Activated CD4-positive, alpha-beta memory T cell treated with anti-CD3 and anti-CD28 coated beads, Interleukin-2, amount 10 ng/mL, durations not matched to agents 7 days and 5 days (primary cell): ENCODE measurements around the gene DSCAM. TPM values are rescaled to one million over a fixed set of nuclear protein-coding genes. Genes with fewer than 3 reads are reported as not detected.

Experiments used
- CTCF ChIA-PET: fragments of 350-600 bp; sonication (Branson Sonifier 250); formaldehyde crosslinking; loops from one replicate; lab custom pipeline; 2021; ENCODE audit warnings: antibody characterized with exemption, inconsistent platforms; lab: Charles Lee
- POLR2A ChIA-PET: fragments of 350-600 bp; sonication (Branson Sonifier 250); formaldehyde crosslinking; loops from one replicate; lab custom pipeline; 2021; ENCODE audit warnings: antibody characterized with exemption; lab: Charles Lee
- DNase-seq: peaks from one replicate; pipeline ENCODE4 v3.0.0-alpha.2; 2020
- H3K27ac Mint-ChIP-seq: one replicate; pipeline ENCODE4 v1.8.0; 2021; ENCODE audit warnings: mild to moderate bottlenecking, mixed read lengths
- H3K27me3 Mint-ChIP-seq: one replicate; pipeline ENCODE4 v1.8.0; 2021; ENCODE audit warnings: mixed read lengths
- H3K36me3 Mint-ChIP-seq: one replicate; pipeline ENCODE4 v1.8.0; 2021; ENCODE audit warnings: low read depth, mixed read lengths
- H3K4me1 Mint-ChIP-seq: one replicate; pipeline ENCODE4 v1.8.0; 2021; ENCODE audit warnings: mixed read lengths
- H3K4me3 Mint-ChIP-seq: one replicate; pipeline ENCODE4 v1.8.0; 2021; ENCODE audit warnings: mild to moderate bottlenecking, mixed read lengths
- H3K9me3 Mint-ChIP-seq: one replicate; pipeline ENCODE4 v1.8.0; 2021; ENCODE audit warnings: mixed read lengths
- total RNA-seq, 2 experiments: library from RNA; stranded (reverse); gene quantifications; one replicate each; pipeline ENCODE4 v1.2.3, GENCODE V29; 2021

DSCAM gene
- total RNA-seq, 2 experiments from 2014 or later = not detected

- ChIA-PET POLR2A (no interaction called here), CTCF (no interaction called here)
- Mint-ChIP-seq H3K27me3 (no peaks in the 10 kb centered on the region), H3K4me1 (no peaks in the 10 kb centered on the region), H3K4me3 (no peak overlapping the region), H3K27ac (no peak overlapping the region), H3K9me3 (peaks cover 14% of the 10 kb centered on the region), H3K36me3 (no peaks in the 10 kb centered on the region)
- no peak for DNase-seq
These were observed 862.5 kb downstream of the DSCAM start for GRCh38 chr21:39984286-39984991.

- ChIA-PET CTCF (no interaction called here), POLR2A (no interaction called here)
- no peaks in the 10 kb centered on the region for H3K27me3 Mint-ChIP-seq
- H3K36me3 Mint-ChIP-seq = no peaks in the 10 kb centered on the region
- H3K27ac Mint-ChIP-seq = no peak overlapping the region
- H3K4me3 Mint-ChIP-seq = no peak overlapping the region
- no peaks in the 10 kb centered on the region for H3K4me1 Mint-ChIP-seq
- DNase-seq = no peak
- H3K9me3 Mint-ChIP-seq = peaks cover 11% of the 10 kb centered on the region
These were observed 866.6 kb downstream of the DSCAM start for GRCh38 chr21:39980241-39980820.

- no peak overlapping the region for H3K27ac Mint-ChIP-seq
- CTCF ChIA-PET = no interaction called here
These were observed 867.6 kb downstream of the DSCAM start for GRCh38 chr21:39979321-39979720.

GRCh38 chr21:39976800-39977199 lies 870.2 kb downstream of the DSCAM start:
- H3K4me1 Mint-ChIP-seq = no peaks in the 10 kb centered on the region
- H3K27me3 Mint-ChIP-seq = no peaks in the 10 kb centered on the region
- no peak overlapping the region for H3K4me3 Mint-ChIP-seq
- H3K9me3 Mint-ChIP-seq = peaks cover 11% of the 10 kb centered on the region
- no peak for DNase-seq
- POLR2A ChIA-PET = no interaction called here
- H3K27ac Mint-ChIP-seq = no peak overlapping the region
- H3K36me3 Mint-ChIP-seq = no peaks in the 10 kb centered on the region
- CTCF ChIA-PET = no interaction called here

More at GRCh38 chr21:39979321-39979720, 867.6 kb downstream of the DSCAM start:
- Mint-ChIP-seq H3K9me3 (peaks cover 8% of the 10 kb centered on the region), H3K4me3 (no peak overlapping the region), H3K27me3 (no peaks in the 10 kb centered on the region), H3K4me1 (no peaks in the 10 kb centered on the region), H3K36me3 (no peaks in the 10 kb centered on the region)
- DNase-seq = no peak
- POLR2A ChIA-PET = no interaction called here

GRCh38 chr21:39972976-39973770 lies 873.8 kb downstream of the DSCAM start:
- peaks cover 11% of the 10 kb centered on the region for H3K9me3 Mint-ChIP-seq
- no peaks in the 10 kb centered on the region for H3K27me3 Mint-ChIP-seq
- DNase-seq = no peak
- H3K36me3 Mint-ChIP-seq = no peaks in the 10 kb centered on the region
- no peak overlapping the region for H3K27ac Mint-ChIP-seq
- H3K4me1 Mint-ChIP-seq = no peaks in the 10 kb centered on the region
- POLR2A ChIA-PET = no interaction called here
- H3K4me3 Mint-ChIP-seq = no peak overlapping the region
- CTCF ChIA-PET = no interaction called here

- POLR2A ChIA-PET = no interaction called here
- Mint-ChIP-seq H3K27ac (no peak overlapping the region), H3K4me3 (no peak overlapping the region), H3K36me3 (no peaks in the 10 kb centered on the region), H3K27me3 (no peaks in the 10 kb centered on the region), H3K4me1 (no peaks in the 10 kb centered on the region), H3K9me3 (peaks cover 10% of the 10 kb centered on the region)
- CTCF ChIA-PET = no interaction called here
- DNase-seq = no peak
These were observed 874.5 kb downstream of the DSCAM start for GRCh38 chr21:39972471-39972870.

GRCh38 chr21:39971956-39972355 lies 875.0 kb downstream of the DSCAM start:
- ChIA-PET POLR2A (no interaction called here), CTCF (no interaction called here)
- Mint-ChIP-seq H3K9me3 (peaks cover 13% of the 10 kb centered on the region), H3K27me3 (no peaks in the 10 kb centered on the region), H3K4me1 (no peaks in the 10 kb centered on the region), H3K36me3 (no peaks in the 10 kb centered on the region), H3K27ac (no peak overlapping the region), H3K4me3 (no peak overlapping the region)
- no peak for DNase-seq

GRCh38 chr21:39969691-39970364 lies 877.1 kb downstream of the DSCAM start:
- Mint-ChIP-seq H3K27ac (no peak overlapping the region), H3K4me3 (no peak overlapping the region), H3K9me3 (peaks cover 15% of the 10 kb centered on the region), H3K4me1 (no peaks in the 10 kb centered on the region), H3K27me3 (no peaks in the 10 kb centered on the region), H3K36me3 (no peaks in the 10 kb centered on the region)
- ChIA-PET POLR2A (no interaction called here), CTCF (no interaction called here)
- DNase-seq = no peak

- Mint-ChIP-seq H3K27ac (no peak overlapping the region), H3K9me3 (peaks cover 18% of the 10 kb centered on the region), H3K4me3 (no peak overlapping the region), H3K27me3 (no peaks in the 10 kb centered on the region), H3K36me3 (no peaks in the 10 kb centered on the region), H3K4me1 (no peaks in the 10 kb centered on the region)
- DNase-seq = no peak
- CTCF ChIA-PET = no interaction called here
- POLR2A ChIA-PET = no interaction called here
These were observed 878.9 kb downstream of the DSCAM start for GRCh38 chr21:39968010-39968409.

- ChIA-PET CTCF (no interaction called here), POLR2A (no interaction called here)
- Mint-ChIP-seq H3K36me3 (no peaks in the 10 kb centered on the region), H3K9me3 (peaks cover 23% of the 10 kb centered on the region), H3K4me3 (no peak overlapping the region), H3K27ac (no peak overlapping the region), H3K27me3 (no peaks in the 10 kb centered on the region), H3K4me1 (no peaks in the 10 kb centered on the region)
- no peak for DNase-seq
These were observed 880.2 kb downstream of the DSCAM start for GRCh38 chr21:39966786-39967185.

GRCh38 chr21:39965026-39965425 lies 881.9 kb downstream of the DSCAM start:
- H3K4me3 Mint-ChIP-seq = no peak overlapping the region
- CTCF ChIA-PET = no interaction called here
- no peak overlapping the region for H3K27ac Mint-ChIP-seq

GRCh38 chr21:39961251-39961650 lies 885.7 kb downstream of the DSCAM start:
- peaks cover 23% of the 10 kb centered on the region for H3K9me3 Mint-ChIP-seq
- no peak overlapping the region for H3K4me3 Mint-ChIP-seq
- H3K36me3 Mint-ChIP-seq = peaks cover 2% of the 10 kb centered on the region
- H3K4me1 Mint-ChIP-seq = no peaks in the 10 kb centered on the region
- no peak overlapping the region for H3K27ac Mint-ChIP-seq
- ChIA-PET CTCF (no interaction called here), POLR2A (no interaction called here)
- no peak for DNase-seq
- no peaks in the 10 kb centered on the region for H3K27me3 Mint-ChIP-seq

More at GRCh38 chr21:39965026-39965425, 881.9 kb downstream of the DSCAM start:
- Mint-ChIP-seq H3K9me3 (peaks cover 29% of the 10 kb centered on the region), H3K4me1 (no peaks in the 10 kb centered on the region), H3K27me3 (no peaks in the 10 kb centered on the region), H3K36me3 (peaks cover under 1% of the 10 kb centered on the region)
- no peak for DNase-seq
- POLR2A ChIA-PET = no interaction called here
